ENCODE measurements around the gene MYO16.

MYO16 gene

DNA sequence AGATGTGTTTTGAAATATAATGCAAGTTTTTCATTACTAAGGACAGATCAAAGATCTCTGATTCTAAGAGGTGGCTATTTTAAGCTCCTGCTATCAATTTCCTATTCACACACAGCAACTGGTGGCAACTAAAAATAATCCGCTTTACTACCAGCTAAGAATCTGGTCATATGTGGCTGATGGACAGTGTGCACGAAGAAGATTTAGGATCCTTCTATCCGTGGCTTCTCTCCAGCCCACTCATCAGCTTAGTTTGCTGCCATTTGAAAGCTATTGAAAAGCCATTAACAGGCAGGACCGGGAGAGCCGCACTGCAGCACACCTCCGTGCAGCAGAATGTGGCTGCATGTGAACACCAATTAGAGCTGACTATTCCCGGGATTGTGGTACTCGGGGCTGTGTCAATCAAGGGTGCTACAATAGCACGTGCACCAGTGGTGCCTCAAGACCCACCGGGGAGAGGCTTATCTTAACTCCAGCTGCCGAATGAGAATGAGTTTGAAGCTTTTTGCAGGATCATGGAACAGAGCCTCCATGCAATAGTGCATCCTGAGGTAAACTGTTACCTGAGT lies at the start of gene MYO16:
Gene MYO16, plus strand, starts transcription at position 431 of the 572 bp plus-strand sequence. CDS start 234 bp downstream, outside the sequence.
- no peak for DNase-seq

DNA sequence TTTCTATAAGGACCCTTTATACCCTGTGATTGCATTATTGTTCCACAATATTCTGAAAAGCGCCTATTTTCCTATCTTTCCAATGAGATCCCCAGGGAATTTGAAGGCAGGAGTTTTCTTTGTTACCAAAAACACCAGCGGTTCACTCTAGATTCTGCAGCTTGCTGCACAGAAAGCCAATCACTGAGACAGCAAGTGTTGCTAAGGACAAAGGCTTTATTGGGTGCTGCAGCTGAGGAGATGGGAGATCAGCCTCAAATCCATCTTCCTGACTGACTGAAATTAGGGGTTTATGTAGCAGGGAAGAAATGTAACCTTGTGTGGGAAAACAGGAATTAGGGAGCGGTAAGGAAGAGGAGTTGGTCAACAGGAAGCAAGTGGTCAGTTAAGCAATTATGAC lies 42.6 kb upstream of the MYO16 start:
- no peak for DNase-seq

DNA sequence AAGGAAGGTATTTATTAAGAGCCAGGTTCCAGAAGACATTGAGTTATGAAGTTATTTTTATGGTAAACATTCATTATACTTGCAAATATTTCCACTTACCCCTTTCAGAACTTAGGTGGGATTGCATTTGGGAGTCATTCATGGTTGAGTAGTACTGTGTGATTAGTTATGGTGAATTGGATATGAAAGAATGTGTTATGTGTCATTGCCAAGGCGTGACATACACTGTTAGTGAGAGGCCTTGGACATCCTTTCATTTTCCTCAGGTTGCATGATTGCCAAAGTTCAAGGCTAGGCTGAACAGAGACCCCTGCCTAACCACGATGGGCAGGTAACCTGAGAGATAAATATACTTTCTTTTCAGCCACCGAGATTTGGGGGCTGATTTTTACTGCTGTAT lies 40.9 kb upstream of the MYO16 start:
- no peak for DNase-seq

DNA sequence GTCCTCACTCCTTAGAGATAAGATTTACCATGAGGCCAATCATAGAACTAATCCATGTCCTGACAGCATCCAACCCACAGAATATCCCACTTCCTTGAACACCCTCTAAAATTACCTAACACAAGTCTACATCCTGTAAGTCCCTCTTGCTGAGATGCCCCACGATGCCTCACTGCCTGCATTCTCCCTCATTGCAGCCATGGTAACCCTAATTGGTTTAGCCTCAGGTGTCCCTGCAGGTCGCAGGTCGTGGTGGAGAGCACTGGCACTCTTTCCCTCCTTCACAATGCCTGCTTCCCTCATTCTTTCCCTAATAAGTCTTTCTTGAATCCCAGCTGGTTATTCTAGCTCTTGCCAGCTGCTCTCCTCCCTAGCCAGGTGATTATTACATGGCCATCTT lies 35.3 kb upstream of the MYO16 start:
- no peak for DNase-seq

DNA sequence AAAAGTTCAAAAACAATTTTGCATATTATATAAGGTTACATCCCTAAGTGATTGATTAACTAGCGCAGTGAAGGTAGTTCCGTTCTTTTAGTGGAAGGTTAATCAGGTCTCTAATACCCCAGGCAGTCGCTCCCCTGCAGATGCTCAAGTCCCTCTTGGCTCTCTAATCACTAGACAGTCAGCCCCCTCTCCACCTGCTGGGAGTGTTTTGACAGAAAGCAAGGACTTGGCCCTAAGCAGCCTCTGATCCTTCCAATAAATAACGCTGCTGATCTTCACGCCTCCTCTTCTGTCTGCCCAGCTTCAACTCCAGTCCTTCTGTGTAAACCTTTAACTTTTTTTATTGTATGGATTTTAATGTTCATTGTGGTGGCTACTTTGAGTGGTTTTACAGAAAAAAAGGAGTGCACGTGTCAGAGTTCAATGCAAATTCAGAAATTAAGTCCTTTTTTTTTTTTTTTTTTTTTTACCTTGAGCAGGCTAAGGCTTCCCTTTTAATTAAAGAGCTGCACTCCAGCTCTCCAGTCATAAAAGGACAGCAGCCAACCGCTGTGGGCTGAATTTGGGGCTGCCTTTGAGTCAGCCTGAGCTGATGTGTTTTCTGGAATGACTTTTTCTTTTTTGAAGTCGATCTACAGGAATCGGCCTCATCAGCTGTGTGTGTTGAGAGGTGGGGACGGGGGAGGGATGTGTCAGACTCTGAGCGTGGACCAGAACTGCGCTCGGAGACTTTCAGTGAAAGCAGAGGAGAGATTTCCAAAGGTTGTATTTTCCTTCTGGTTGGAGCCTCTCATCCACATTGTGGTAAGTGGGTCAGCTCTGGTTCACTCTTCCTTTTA lies 33.8 kb upstream of the MYO16 start:
- peak; percentile 23 to 41 for DNase-seq

DNA sequence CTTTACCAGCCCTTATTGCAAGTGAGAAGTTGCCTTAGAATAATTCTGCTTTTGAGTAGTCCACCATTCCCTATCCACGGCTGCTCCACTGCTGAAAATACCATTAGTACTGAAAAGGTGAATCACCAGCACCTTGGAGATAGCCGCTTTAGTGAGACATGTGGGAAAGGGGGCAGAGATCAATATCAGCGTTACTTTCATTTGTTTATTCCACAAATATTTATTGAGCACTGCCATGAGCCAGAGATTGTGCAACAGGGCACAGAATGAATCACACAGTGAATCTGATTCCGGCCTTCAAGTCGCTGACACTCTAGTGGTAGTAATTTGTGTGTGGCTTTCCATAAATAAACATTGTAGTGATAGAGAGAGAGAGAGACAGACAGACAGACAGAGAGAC lies 31.5 kb upstream of the MYO16 start:
- DNase-seq, result no peak

DNA sequence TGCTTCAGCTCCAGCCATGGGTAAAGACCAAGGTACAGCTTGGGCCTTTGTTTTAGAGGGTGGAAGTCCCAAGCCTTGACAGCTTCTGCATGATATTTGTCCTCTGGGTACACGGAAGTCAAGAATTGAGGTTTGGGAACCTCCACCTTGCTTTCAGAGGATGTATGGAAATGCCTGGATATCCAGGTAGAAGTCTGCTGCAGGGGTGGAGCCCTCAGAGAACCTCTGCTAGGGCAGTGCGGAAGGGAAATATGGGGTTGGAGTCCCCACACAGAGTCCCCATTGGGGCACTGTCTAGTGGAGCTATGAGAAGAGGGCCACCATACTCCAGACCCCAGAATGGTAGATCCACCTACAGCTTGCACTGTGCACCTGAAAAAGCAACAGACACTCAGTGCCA lies 23.0 kb upstream of the MYO16 start:
- DNase-seq, result no peak

DNA sequence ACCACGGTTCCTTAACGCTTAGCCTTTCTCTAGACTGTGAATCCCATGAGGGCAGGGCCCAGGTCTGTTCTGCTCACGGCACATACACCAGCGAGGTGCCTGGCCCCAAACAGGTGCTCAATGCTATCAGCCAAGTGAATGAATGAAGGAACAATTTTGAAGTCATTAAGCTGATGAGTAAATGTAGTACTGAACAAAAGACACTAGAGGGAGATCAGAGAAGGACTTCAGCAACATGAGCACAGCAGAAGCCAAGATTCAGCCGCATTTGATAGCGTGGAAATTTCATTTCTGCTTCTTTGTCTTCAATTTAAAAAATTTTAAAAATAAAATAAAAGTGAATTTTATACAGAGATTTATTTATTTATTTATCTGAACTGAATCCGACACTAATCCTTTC lies 20.1 kb upstream of the MYO16 start:
- DNase-seq, result no peak

DNA sequence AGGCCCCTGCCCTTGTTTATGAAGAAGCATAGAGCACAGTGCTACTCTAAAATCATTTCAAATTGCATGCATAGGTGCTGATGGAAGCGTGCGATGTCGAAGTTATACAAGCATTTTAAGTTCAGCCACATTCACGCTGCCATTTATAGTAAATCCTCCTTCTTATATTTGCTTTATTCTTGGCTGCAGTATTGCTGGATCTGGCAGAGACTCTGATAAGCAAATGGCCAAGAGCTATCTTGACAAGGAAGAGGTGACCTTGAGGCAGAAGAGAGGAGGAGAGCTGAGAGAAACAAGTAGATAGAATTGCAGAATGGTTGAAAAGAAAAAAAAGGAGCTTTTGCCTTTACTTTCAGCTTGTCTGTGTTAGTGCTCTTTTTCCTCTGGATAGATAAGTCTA lies 18.9 kb upstream of the MYO16 start:
- DNase-seq, result no peak

DNA sequence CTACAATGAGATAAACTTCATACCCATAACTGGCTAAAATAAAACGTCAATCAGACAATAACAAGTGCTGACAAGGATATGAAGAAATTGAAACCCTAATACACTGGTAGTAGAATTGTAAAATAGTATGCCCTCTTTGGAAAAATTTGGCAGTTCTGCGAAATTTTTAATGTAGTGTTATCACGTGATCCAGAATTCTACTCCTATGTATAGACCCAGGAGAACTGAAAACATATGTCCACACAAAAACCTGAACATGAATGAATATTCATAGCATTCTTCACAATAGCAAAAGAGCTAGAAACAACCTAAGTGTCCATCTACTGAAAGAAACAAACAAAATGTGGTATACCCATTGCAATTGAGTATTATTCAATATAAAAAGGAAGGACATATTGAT lies 14.2 kb upstream of the MYO16 start:
- no peak for DNase-seq

DNA sequence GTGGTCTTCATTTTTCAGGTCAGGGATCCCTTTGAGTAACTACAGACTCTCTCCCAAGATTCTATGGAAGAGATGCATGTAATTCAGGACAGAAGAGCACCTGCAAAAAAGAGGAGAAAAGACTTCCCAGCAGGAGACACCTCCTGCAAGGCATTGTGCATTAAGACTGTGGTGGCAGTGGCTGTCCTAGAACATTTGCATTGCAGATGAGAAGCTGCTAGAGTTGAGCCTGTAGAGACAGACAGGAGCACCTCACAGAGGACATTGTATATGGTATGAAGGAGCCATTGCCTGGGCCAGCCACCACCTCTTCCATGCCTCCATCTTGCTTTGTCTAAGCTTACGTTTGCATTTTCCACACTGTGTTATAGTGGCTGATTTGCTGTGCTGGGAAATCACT lies 11.2 kb upstream of the MYO16 start:
- no peak for DNase-seq

DNA sequence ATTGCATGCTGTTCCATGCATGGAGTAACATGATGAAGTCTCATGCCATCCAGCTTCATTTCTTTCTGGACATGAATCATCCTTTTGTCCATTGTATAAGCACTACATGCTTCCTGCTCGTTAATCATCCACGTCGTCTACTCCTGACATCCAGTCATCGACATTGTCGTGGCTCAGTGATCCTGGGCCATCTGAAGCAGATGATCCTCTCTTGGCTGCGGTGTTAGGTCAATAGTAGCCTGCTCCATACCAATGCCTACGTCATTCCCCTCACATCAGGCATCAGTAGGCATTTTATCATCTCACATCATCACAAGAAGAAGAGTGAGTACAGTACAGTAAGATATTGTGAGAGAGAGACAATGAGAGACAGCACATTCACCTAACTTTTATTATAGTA lies 7.9 kb upstream of the MYO16 start:
- DNase-seq, result no peak

DNA sequence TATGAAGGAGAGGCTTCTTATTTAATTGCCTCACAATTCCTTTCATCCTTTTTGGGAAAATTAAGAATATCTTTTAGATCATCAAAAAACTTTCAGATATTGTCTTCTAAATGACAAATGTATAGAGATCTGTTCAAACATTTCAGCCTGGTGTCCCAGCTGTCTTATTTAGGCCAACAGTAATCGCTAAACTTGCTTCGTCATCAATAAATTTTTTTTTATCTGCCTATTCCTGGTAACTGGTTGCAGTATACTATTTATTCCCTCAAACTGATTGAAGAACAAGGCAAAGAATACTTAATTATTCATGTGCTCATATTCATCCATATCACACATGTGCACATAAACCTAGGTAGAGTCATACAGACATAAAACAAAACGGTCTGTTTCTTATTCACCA lies 5.3 kb upstream of the MYO16 start:
- no peak for DNase-seq

DNA sequence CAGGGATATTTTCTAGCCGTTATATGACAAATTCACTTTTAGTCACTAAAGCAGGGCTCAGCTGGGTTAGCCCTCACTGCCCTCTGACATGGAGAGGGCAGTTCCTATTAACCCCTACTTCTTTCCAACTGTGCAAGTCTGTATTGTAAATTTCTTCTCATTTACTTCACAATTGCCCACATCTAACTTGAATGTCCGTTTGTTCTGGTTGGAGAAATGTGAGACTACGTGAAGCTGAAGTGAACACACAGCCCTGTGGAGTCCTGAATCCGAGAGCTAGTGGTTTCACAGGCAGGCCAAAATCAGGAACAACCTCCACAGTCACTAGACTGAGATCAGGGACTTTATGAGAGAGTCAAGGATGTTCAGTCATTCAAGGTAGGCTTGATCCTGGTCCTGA lies 4.4 kb upstream of the MYO16 start:
- DNase-seq, result no peak

DNA sequence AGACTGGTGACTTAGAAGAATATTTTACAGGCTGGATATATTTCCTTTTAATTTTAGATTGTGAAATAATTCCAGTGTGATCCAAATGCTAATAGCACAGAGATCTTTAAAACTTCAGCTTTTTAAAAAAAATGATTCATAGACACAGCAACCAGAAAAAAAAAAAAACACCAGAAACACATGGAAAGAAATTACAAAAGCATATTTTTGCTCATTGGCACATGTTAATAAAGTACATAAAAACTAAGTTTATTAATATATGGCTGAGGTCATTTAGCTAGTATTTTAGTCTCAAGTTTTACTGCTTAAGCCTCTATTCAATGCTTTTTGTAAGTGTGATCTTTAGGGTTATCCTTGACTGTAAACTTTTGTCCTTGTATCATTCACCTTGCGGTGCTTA lies 577 bp downstream of the MYO16 start:
- no peak for DNase-seq

DNA sequence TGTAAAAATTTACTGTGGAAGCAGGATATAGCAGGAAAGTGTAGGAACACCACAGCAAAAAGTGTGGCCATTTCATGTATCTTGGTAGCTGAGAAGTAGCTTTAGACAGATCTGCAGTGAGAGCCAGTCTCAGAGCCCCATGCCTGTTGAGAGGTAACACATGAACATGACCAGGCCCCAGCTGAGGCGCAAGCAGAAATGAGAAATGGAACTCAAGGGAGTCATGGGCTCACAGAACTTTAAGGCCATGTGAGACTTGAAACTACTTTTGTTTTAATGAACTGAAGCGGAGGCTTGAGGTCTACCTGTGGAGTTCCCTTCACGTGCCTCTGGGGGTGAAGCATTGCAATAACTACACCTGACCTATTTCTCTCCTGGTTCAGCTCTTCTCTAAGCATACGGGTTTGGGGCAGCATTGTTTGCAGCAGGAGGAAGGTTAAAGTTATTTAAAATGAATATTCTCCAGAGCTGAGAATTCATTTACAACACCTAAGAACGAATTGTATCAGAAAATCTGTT lies 3.3 kb downstream of the MYO16 start:
- no peak for DNase-seq

DNA sequence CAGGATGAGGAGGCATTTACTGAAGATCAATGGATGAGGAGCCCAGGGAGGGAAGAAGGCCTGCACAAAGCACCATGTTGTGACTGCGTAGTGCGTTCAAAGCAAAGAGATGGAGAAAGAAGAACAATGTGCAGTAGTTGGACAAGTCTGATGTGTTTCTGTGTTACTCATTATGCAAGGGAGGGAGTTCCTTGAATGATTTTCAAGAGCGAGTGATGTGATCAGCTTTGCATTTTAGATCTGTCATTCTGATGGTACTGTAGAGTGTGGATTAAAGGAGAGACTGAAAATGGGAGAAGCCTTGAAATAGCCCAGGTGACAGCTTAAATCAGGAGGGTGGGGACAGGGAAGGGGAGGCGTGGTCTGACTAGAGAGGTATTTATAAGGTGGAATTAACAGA lies 9.5 kb downstream of the MYO16 start:
- no peak for DNase-seq

DNA sequence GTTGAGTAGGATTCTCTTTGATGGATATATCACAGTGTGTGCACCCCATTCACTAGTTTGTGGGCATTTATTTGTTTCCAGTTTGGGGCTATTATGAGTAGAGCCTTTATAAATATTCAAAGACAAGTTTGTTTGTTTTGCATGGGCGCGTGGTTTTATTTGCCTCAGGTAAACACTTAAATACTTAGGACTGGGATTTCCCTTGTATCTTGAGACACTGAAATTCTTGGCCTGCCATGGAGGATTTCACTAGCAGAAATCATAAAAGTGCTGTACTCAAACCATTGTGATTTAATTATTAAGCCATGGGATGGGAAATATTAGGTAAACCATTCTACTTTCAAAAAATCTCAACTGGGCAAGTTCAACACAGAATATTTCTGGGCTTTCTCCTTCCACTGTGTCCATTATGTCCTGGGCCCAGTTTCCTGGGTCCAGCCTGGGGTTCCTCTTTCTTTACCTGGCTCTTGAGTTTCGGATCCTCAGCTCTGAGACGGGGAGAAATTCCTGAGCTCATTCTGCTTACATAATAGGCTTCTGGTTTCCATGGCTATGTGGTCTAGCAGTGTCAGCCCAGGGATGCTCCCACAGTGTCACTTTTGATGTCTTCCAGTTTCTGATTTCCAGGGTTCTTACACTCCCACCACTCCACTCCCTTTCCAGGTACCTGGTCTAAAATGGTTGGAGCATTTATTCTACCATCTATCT lies 14.4 kb downstream of the MYO16 start:
- DNase-seq, result no peak

DNA sequence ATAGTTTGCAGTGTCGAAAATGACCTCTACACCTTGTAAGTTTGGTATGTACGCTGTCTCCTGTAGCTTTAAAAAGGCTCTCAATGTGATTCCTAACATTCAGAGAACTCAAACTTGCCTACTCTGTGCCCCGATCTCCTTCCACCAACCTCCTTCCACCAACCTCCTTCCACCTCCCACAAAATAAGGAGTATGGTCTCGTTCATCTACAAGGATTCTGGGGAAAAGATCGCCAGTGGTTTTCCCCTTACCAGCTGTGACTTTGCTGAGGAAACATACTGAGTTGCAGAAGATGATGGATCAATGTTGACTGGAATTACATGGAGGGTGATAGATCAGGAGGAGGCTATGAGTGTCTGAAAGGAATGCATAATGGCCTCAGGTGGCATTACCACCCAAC lies 16.0 kb downstream of the MYO16 start:
- no peak for DNase-seq

DNA sequence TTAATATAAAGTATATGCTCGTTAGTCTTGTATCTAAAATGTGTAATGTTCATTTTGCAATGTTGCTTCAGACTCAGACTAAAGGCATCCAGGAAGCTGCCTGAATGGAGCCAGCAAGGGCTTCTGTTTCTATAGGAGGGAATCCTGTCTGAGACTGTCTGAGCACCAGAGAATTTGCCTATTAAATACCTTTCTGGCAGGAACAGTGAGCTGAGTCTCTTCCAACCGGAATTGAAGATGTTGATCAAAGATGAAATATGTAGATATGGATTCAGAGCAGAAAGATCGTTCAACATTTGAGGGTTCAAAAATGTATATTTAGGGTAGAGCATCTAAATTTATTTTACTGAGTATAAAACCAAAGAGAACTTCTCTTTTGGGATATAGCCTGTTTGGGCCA lies 20.9 kb downstream of the MYO16 start:
- DNase-seq, result no peak

DNA sequence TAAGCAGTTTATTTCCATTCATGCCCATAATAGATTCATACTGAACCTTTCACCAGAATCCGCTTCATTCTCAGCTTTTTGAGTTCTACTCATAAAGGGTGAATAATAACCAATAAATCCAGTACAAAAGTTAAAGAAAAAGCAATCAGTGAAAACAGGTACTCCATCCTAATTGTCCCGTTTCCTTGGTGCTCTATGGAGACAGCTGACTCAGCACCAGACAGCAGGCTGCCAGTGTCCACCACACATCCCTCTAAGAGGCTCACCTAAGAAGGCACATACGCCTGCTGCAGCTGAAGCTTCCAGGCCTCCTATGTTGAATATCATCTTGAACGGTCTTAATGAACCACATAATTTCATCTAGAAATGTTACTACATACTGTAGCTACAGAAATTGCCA lies 27.3 kb downstream of the MYO16 start:
- no peak for DNase-seq

DNA sequence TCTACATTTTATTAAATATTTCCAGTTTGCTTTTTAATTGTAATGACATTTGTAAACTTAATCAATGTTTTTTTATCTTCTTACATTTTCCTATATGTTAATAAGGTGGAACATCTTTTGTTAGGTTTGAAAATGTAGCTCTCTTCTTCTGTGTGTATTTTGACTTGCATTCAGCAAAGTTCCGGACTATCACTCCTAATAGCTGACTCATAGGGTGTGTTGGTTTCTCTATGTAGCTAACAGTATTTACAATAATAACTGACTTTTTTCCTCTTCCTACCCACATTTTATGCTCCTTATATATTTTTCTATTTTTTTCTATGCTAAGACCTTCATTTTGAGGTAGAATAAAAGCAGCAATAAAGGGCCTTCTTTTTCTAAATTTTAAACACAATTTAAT lies 28.1 kb downstream of the MYO16 start:
- DNase-seq, result no peak

DNA sequence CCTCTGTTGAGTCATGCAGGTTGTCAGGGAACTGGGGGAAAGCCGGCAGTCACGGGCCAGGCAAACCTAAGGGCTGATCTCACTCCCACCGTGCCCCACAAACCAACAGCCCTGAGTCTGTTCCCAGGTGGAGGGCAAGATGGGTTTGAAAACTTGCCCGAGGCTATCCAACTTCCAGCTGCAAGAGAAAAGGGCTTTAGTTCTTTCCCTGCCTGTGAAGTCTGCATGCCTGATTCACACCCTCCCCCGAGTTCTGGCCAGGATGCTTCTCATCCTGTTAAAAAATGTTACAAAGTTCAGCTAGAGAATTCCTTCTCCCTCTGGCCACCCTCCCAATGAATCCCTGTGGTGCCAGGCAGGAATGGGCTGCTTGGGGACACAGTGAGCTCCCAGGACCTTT lies 33.1 kb downstream of the MYO16 start:
- DNase-seq, result no peak

DNA sequence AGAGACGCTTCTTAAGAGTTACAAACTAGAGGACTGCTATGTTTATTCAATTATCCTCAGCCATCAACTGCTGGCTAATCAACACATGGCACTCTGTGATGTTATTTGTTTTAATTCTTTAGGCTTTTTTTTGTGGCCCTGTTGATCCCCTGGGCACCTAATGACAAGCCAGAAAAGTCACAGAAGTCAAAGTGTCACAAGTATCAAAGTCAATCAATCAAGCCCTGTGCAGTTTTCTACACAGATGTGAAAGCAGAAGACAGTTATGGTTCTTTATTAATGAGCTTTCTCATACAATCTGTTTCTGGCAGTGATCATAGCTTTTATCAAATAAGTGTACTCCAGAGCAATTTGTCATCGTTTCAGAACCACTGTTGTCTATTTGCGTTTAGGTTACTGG lies 34.3 kb downstream of the MYO16 start:
- DNase-seq, result no peak
